Colonic mucosa (tissue), 4 donors: ENCODE results near the gene DISP2. TPM values are rescaled to one million over a fixed set of nuclear protein-coding genes. Genes with fewer than 3 reads are reported as not detected.
A peak's percentile ranks its signal among the peaks of the same experiment; 100 is the strongest.

ENCODE experiments used
- DNase-seq: peaks from one replicate; pipeline ENCODE4 v3.0.0-alpha.2; 2020
- H3K27ac ChIP-seq: fragments of 200-600 bp; one replicate; pipeline ENCODE4 v1.8.0; 2021
- H3K27me3 ChIP-seq: fragments of 200-600 bp; one replicate; pipeline ENCODE4 v1.8.0; 2021
- H3K36me3 ChIP-seq: fragments of 200-600 bp; one replicate; pipeline ENCODE4 v1.8.0; 2021
- H3K4me1 ChIP-seq: fragments of 200-600 bp; one replicate; pipeline ENCODE4 v1.8.0; 2021; ENCODE audit warnings: mild to moderate bottlenecking
- H3K4me3 ChIP-seq: fragments of 200-600 bp; one replicate; pipeline ENCODE4 v1.8.0; 2021
- H3K9ac ChIP-seq, 2 donors: one replicate each; pipeline ENCODE4 v1.7.0; 2013; ENCODE audit warnings: control low read depth in 2 of 2, low read depth in 2 of 2, low read length in 2 of 2
- H3K9me3 ChIP-seq: fragments of 200-600 bp; one replicate; pipeline ENCODE4 v1.8.0; 2021
- intact Hi-C: fragments of 100-400 bp; cut with DNase I; formaldehyde crosslinking; loops from one replicate; pipeline ENCODE4 v1.14.1; 2022
- total RNA-seq, 2 donors: library from RNA; stranded (reverse); fragmentation: NEBNext Ultra II Directional in 1 of 2; extraction: Animal tissue kit (Norgen Biotek cat#: 25700) in 1 of 2; gene quantifications; one replicate each; pipeline ENCODE4 v1.2.1, GENCODE V29; 2021
- TF ChIP-seq, protein P1 (sequence below): fragments of 200-600 bp; IDR thresholded peaks from one replicate; pipeline ENCODE4 v1.8.0; 2022; ENCODE audit warnings: antibody characterized with exemption, mild to moderate bottlenecking
- donor health status: healthy.
- donor health status: DM: no; HTN: no; CAD: no.
- donor health status: DM: no; HTN: no; CAD: no.

The DISP2 gene, protein sequence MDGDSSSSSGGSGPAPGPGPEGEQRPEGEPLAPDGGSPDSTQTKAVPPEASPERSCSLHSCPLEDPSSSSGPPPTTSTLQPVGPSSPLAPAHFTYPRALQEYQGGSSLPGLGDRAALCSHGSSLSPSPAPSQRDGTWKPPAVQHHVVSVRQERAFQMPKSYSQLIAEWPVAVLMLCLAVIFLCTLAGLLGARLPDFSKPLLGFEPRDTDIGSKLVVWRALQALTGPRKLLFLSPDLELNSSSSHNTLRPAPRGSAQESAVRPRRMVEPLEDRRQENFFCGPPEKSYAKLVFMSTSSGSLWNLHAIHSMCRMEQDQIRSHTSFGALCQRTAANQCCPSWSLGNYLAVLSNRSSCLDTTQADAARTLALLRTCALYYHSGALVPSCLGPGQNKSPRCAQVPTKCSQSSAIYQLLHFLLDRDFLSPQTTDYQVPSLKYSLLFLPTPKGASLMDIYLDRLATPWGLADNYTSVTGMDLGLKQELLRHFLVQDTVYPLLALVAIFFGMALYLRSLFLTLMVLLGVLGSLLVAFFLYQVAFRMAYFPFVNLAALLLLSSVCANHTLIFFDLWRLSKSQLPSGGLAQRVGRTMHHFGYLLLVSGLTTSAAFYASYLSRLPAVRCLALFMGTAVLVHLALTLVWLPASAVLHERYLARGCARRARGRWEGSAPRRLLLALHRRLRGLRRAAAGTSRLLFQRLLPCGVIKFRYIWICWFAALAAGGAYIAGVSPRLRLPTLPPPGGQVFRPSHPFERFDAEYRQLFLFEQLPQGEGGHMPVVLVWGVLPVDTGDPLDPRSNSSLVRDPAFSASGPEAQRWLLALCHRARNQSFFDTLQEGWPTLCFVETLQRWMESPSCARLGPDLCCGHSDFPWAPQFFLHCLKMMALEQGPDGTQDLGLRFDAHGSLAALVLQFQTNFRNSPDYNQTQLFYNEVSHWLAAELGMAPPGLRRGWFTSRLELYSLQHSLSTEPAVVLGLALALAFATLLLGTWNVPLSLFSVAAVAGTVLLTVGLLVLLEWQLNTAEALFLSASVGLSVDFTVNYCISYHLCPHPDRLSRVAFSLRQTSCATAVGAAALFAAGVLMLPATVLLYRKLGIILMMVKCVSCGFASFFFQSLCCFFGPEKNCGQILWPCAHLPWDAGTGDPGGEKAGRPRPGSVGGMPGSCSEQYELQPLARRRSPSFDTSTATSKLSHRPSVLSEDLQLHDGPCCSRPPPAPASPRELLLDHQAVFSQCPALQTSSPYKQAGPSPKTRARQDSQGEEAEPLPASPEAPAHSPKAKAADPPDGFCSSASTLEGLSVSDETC (N-terminal part only)
- total RNA-seq: 10 to 100 TPM; 12.6 to 16.3 TPM

DNA sequence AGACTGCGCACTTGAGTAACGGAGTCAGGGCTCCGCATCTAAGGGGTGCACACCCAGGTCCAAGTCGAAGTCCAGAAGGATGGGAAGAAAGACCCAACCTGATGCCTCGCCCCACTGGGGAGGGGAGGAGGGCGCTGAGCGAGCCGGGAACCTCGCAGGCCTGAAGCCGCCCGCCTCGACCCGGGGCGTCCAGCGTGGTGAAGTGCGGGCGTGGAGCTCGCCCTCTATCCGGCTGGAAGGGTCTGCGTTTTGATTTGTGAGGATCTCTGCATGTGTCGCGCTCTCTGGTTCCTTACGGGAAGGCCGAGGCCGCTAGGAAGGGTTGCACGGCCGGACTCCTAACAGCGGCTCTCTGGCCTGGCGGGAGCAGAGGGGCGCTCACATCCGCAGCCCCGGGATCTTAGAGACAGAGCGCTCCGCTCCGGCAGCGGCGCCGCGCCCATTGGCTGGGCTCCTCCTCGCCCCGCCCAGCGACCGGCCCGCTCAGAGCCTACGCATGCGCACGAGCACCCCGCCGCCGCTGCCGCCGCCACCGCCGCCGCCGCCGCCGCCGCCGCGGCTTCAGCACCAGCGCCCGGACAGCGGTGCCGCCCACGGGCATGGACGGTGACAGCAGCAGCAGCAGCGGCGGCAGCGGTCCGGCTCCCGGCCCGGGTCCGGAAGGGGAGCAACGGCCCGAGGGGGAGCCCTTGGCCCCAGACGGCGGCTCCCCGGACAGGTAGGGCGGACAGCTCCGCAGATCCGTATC lies at the start of gene DISP2:
TSS of gene DISP2 (plus strand) at position 497 of the 748 bp plus-strand sequence. CDS start at position 600, 103 bp downstream.
- TF ChIP-seq, protein P1, sequence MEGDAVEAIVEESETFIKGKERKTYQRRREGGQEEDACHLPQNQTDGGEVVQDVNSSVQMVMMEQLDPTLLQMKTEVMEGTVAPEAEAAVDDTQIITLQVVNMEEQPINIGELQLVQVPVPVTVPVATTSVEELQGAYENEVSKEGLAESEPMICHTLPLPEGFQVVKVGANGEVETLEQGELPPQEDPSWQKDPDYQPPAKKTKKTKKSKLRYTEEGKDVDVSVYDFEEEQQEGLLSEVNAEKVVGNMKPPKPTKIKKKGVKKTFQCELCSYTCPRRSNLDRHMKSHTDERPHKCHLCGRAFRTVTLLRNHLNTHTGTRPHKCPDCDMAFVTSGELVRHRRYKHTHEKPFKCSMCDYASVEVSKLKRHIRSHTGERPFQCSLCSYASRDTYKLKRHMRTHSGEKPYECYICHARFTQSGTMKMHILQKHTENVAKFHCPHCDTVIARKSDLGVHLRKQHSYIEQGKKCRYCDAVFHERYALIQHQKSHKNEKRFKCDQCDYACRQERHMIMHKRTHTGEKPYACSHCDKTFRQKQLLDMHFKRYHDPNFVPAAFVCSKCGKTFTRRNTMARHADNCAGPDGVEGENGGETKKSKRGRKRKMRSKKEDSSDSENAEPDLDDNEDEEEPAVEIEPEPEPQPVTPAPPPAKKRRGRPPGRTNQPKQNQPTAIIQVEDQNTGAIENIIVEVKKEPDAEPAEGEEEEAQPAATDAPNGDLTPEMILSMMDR: no peak
- DNase-seq: peak; percentile 86
- intact Hi-C loops: no loop called here
- peak within 1 kb of the TSS; percentile 38 for H3K4me3 ChIP-seq
- H3K27ac ChIP-seq: peak within 1 kb of the TSS; percentile 34
- no peaks in the 10 kb centered on the region for H3K27me3 ChIP-seq
- peak within 1 kb of the TSS; percentile 33 to 51 for H3K9ac ChIP-seq
- no peaks in the 10 kb centered on the region for H3K36me3 ChIP-seq
- peaks cover 9% of the 10 kb centered on the region for H3K4me1 ChIP-seq
- no peaks in the 10 kb centered on the region for H3K9me3 ChIP-seq

DNA sequence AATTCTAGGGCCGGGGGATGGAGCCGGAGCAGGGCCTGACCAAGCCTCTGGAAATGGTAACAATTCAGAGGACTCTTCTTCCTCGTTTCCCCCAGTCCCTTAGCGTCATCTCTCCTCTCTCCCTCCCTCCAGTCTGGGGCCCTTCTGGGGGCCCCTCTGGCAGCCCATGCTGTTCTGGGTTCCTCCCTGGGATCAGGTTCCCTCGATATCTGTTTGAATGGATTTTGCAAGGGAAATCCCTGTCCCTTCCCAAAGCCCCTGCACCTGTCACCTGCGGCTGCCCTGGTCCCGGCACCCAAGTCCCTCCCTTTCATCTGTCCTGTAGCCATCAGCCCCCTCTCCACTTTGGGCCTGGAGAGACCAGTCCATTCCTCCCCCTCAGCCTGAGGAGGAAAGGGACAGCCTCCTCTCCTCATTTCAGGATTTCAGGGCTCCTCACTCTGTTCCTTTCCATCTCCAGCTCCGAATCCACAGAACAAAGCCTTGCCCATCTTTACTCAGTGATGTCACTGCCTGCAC lies 48.6 kb upstream of the DISP2 start:
- no peaks in the 10 kb centered on the region for H3K9me3 ChIP-seq
- TF ChIP-seq, protein P1: no peak
- H3K27me3 ChIP-seq: no peaks in the 10 kb centered on the region
- H3K4me3 ChIP-seq: no peak overlapping the region
- no peak overlapping the region for H3K9ac ChIP-seq
- intact Hi-C loops: no loop called here
- no peaks in the 10 kb centered on the region for H3K36me3 ChIP-seq
- no peaks in the 10 kb centered on the region for H3K4me1 ChIP-seq
- no peak for DNase-seq
- H3K27ac ChIP-seq: no peak overlapping the region

DNA sequence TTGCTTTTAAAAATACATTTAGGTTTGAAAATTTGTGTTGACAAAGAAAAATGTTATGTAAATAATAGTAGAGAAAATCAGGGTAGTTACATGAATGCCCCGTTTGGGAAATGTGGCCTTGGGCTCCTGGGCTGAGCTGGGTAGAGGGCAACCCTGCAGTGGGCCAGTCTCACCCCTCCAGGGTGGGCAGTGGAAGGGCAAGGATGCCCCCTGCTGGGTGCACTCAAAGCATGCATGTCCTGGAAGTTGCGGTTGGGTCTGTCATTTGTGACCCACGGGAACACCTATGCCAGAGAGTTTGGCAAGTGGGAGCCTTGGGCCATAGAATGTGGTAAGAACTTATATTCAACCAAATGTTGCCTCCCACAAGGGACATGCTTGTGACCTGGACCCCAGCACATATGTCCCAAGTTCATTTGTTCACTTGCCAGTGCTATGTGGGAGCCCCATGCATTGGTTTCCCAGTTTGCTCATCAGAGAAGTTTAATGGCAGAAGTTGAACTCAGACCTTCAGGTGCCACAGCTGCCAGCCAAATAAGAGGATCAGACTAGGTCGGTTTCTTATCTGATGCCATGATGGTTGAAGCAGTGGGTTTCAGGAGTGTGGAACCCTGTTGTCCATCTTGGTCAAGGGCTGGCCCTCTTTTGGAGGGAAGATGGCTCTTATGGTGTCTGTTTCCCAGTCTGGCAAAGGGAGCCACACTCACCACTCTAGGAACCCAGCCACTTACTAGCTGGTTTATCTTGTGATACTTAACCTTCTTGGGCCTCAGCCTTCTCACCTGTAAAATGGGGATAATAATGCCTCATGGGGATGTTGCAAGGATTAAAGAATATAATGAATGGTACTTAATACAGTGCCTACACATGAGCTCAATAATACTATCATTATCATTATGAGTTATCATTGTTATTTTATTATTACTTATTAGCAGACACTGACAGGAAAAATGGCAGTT lies 47.7 kb upstream of the DISP2 start:
- Histone ChIP-seq H3K9ac (no peak overlapping the region), H3K36me3 (no peaks in the 10 kb centered on the region), H3K27ac (no peak overlapping the region), H3K4me1 (no peaks in the 10 kb centered on the region), H3K9me3 (no peaks in the 10 kb centered on the region), H3K4me3 (no peak overlapping the region), H3K27me3 (no peaks in the 10 kb centered on the region)
- intact Hi-C loops: loop anchor here (5.0 kb wide), 1 partner anchor 33 kb away; no protein-coding TSS in a partner anchor
- peak; percentile 64 for DNase-seq
- TF ChIP-seq, protein P1: peak; percentile 68

DNA sequence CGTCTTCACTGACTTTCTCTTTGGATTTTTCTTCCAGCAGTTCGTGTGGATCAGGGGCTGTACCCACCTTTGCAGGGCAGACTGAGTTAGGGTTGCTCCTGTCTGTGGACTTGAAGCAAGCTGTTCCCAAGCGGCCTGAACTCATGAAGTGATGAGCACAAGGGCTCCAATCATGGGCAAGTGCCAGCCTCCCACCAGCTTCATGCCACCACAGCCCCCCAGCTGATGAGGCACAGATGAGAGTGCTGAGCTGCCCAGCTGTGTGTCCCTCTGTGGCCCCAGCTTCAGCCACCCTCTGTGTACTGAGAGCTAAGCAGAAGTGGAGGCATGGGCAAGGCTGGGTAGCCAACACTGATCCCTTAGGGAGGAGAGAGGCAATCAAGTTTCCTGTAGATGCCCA lies 47.0 kb upstream of the DISP2 start:
- Histone ChIP-seq H3K27ac (no peak overlapping the region), H3K36me3 (no peaks in the 10 kb centered on the region), H3K9ac (no peak overlapping the region), H3K4me1 (no peaks in the 10 kb centered on the region), H3K9me3 (no peaks in the 10 kb centered on the region), H3K4me3 (no peak overlapping the region), H3K27me3 (no peaks in the 10 kb centered on the region)
- DNase-seq: no peak
- intact Hi-C loops: loop anchor here (5.0 kb wide), 1 partner anchor 34 kb away; no protein-coding TSS in a partner anchor
- TF ChIP-seq, protein P1: no peak
